GM12878 (cell line): ENCODE data around the gene LIPN. TPM values are rescaled to one million over a fixed set of nuclear protein-coding genes. Genes with fewer than 3 reads are reported as not detected.

Source experiments
- ATAC-seq: fragments of 200-7000 bp; cut with Tn5 transposase; 3 replicates; pipeline ENCODE4 v1.9.1; 2020; ENCODE audit warnings: mild to moderate bottlenecking, moderate library complexity
- BruUV-seq: library from RNA; stranded (reverse); fragments of 400-500 nt; replicated peaks from 2 replicates; lab custom pipeline; 2021; lab: Mats Ljungman, UMichigan
- CTCF ChIA-PET: fragments of 300-600 bp; sonication (Branson Sonifier 250); formaldehyde crosslinking; extraction: SDS; loops from one replicate; lab custom pipeline; 2021; ENCODE audit warnings: inconsistent platforms; lab: Yijun Ruan, JAX
- POLR2A ChIA-PET: fragments of 350-600 bp; formaldehyde crosslinking; extraction: SDS; loops from one replicate; lab custom pipeline; 2021; ENCODE audit warnings: inconsistent platforms; lab: Charles Lee
- RAD21 ChIA-PET: fragments of 300-600 bp; sonication (Branson Sonifier 250); formaldehyde crosslinking; loops from one replicate; lab custom pipeline; 2023; ENCODE audit warnings: antibody characterized with exemption; ENCODE audit not compliant: unreplicated experiment; lab: Charles Lee
- SMC1A ChIA-PET: fragments of 300-600 bp; sonication (Branson Sonifier 250); formaldehyde crosslinking; loops from one replicate; lab custom pipeline; 2023; ENCODE audit not compliant: unreplicated experiment, uncharacterized antibody; lab: Charles Lee
- DNase-seq: peaks from one replicate; pipeline ENCODE4 v3.0.0-alpha.2; 2011; ENCODE audit warnings: low read depth, low spot score
- FAIRE-seq: peaks from 3 replicates; lab custom pipeline; 2011; peaks lifted over from hg19 to GRCh38; lab: Jason Lieb, UNC
- H2AFZ ChIP-seq: 2 replicates; pipeline ENCODE4 v1.6.0; 2011; ENCODE audit warnings: low read depth, low read length, control low read depth; ENCODE audit not compliant: control insufficient read depth
- H3K27ac ChIP-seq: 2 replicates; pipeline ENCODE4 v1.5.1; 2011; ENCODE audit warnings: control low read depth; ENCODE audit not compliant: control insufficient read depth, insufficient read depth
- H3K27me3 ChIP-seq, 2 experiments: replicated peaks in 1 of 2; 2 replicates each; pipeline versions ENCODE4 v1.6.0 to v1.6.1; 2011; ENCODE audit warnings: low read length in 1 of 2; ENCODE audit not compliant: control insufficient read depth in 2 of 2, insufficient read depth in 2 of 2
- H3K36me3 ChIP-seq, 2 experiments: 2 replicates each; pipeline ENCODE4 v1.5.1; 2011; ENCODE audit warnings: low read length in 1 of 2; ENCODE audit not compliant: control insufficient read depth in 2 of 2, insufficient read depth in 2 of 2
- H3K4me1 ChIP-seq: 2 replicates; pipeline ENCODE4 v1.6.1; 2011; ENCODE audit warnings: mild to moderate bottlenecking, low read length, moderate library complexity, mixed read lengths; ENCODE audit not compliant: control insufficient read depth, insufficient read depth
- H3K4me2 ChIP-seq: 2 replicates; pipeline ENCODE4 v1.6.0; 2011; ENCODE audit warnings: control low read depth; ENCODE audit not compliant: control insufficient read depth, insufficient read depth
- H3K4me3 ChIP-seq: fragments of 200-600 bp; sonication (generic); 2 replicates; pipeline ENCODE4 v1.5.1; 2016
- H3K79me2 ChIP-seq: 2 replicates; pipeline ENCODE4 v1.6.0; 2011; ENCODE audit warnings: low read length; ENCODE audit not compliant: control insufficient read depth, insufficient read depth
- H3K9ac ChIP-seq: 2 replicates; pipeline ENCODE4 v1.8.0; 2011; ENCODE audit warnings: low read length, control low read depth, mixed read lengths; ENCODE audit not compliant: control insufficient read depth, insufficient read depth
- H3K9me3 ChIP-seq: replicated peaks from 3 replicates; pipeline ENCODE4 v1.5.1; 2011; ENCODE audit warnings: mild to moderate bottlenecking, low read length; ENCODE audit not compliant: control insufficient read depth, insufficient read depth
- H4K20me1 ChIP-seq: 2 replicates; pipeline ENCODE4 v1.6.0; 2011; ENCODE audit not compliant: control insufficient read depth, insufficient read depth
- FOXM1 ChIP-seq: IDR thresholded peaks from 2 replicates; pipeline ENCODE4 v1.6.1; 2012; ENCODE audit warnings: low read depth, mild to moderate bottlenecking, inconsistent platforms, low read length, moderate library complexity
- JUNB ChIP-seq: IDR thresholded peaks from 2 replicates; pipeline ENCODE4 v1.6.1; 2016; ENCODE audit warnings: antibody characterized with exemption, mild to moderate bottlenecking
- JUND ChIP-seq: IDR thresholded peaks from 2 replicates; pipeline ENCODE4 v1.6.1; 2012; ENCODE audit warnings: low read depth, mild to moderate bottlenecking, low read length, improper control_type of control experiment, moderate library complexity
- NR2F1 ChIP-seq: fragments of 450-650 bp; conservative IDR thresholded peaks from 2 replicates; pipeline ENCODE4 v1.6.1; 2017; ENCODE audit warnings: mild to moderate bottlenecking
- WRNIP1 ChIP-seq: IDR thresholded peaks from 2 replicates; pipeline ENCODE4 v1.6.1; 2011; ENCODE audit warnings: low read depth, low read length, improper control_type of control experiment, borderline replicate concordance
- WGBS: methylation state at CpG from one replicate; pipeline ENCODE4 v1.1.6; 2016; ENCODE audit warnings: low lambda C conversion rate; ENCODE audit not compliant: insufficient replicate concordance, insufficient coverage; ENCODE audit errors: missing lambda C conversion rate; 5-methylcytosine and 5-hydroxymethylcytosine counted together
- in situ Hi-C: fragments of 300-500 bp; cut with MboI; formaldehyde crosslinking; loops from 9 replicates; pipeline ENCODE4 v1.14.3; 2018; ENCODE audit warnings: mixed read lengths
- intact Hi-C: fragments of 100-400 bp; cut with micrococcal nuclease; formaldehyde crosslinking; loops from one replicate; pipeline ENCODE4 v1.14.2; 2022; ENCODE audit not compliant: unreplicated experiment
- polyA plus RNA-seq, 11 experiments: library from polyadenylated mRNA; depleted of rRNA in 4 of 11; unstranded in 6 of 11; stranded (reverse) in 5 of 11; fragments of >200 nt; fragmentation: Nextera tagmentation in 4 of 11; fragmentation: Illumina TruSeq in 1 of 11; extraction: Ambion mirVana in 4 of 11; extraction: Trizol in 1 of 11; gene quantifications; 1 replicate in 1 of 11; 2 replicates in 10 of 11; pipeline versions ENCODE4 v1.2.1 to v1.2.3, GENCODE V29; 2011 to 2016; ENCODE audit warnings: inconsistent platforms in 2 of 11, missing spikeins in 2 of 11, low read depth in 1 of 11
- total RNA-seq, 4 experiments: library from RNA; depleted of rRNA in 3 of 4; stranded (reverse); fragments of >200 nt in 3 of 4; fragmentation: Illumina TruSeq in 1 of 4; extraction: Trizol in 1 of 4; gene quantifications; 2 replicates each; pipeline versions ENCODE4 v1.2.1 to v1.2.3, GENCODE V29; 2013 to 2021
- TF ChIP-seq, protein P1 (sequence below): fragments of 450-650 bp; IDR thresholded peaks from 2 replicates; pipeline ENCODE4 v1.6.1; 2016; ENCODE audit warnings: mild to moderate bottlenecking
- TF ChIP-seq, protein P2 (sequence below): IDR thresholded peaks from 2 replicates; pipeline ENCODE4 v1.6.1; 2012; ENCODE audit warnings: low read depth, low read length, improper control_type of control experiment
- TF ChIP-seq, protein P3 (sequence below): fragments of 450-650 bp; IDR thresholded peaks from 2 replicates; pipeline ENCODE4 v1.6.1; 2016; ENCODE audit warnings: mild to moderate bottlenecking, moderate library complexity, borderline replicate concordance
- TF ChIP-seq, protein P4 (sequence below): fragments of 450-650 bp; IDR thresholded peaks from 2 replicates; pipeline ENCODE4 v1.6.1; 2017; ENCODE audit warnings: borderline replicate concordance

The LIPN gene
- total and polyA plus RNA-seq, 10 of the 15 experiments (the other 5 are each of a cell fraction or from before 2014, with no cell fraction given) = 0.06 to 0.23 TPM; not detected in 8

DNA sequence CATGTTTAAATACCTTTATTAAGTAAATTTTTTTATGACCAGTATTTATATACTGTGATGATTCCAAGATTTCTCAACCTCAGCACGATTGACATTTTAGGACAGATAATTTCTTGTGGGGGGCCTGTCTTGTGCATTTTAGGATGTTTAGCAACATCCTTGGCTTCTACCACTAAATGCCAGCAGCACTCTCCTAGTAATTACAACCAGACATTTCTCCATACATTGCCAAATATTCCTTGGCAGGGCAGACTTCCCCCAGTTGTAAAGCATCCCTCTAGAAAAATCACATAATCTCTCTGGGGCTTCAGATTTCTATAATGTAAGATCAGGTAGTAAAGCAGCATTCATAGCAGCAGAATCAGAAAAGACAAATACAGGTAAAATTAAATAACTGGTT lies 34.9 kb downstream of the LIPN start (continued):
- TF ChIP-seq, protein P1, sequence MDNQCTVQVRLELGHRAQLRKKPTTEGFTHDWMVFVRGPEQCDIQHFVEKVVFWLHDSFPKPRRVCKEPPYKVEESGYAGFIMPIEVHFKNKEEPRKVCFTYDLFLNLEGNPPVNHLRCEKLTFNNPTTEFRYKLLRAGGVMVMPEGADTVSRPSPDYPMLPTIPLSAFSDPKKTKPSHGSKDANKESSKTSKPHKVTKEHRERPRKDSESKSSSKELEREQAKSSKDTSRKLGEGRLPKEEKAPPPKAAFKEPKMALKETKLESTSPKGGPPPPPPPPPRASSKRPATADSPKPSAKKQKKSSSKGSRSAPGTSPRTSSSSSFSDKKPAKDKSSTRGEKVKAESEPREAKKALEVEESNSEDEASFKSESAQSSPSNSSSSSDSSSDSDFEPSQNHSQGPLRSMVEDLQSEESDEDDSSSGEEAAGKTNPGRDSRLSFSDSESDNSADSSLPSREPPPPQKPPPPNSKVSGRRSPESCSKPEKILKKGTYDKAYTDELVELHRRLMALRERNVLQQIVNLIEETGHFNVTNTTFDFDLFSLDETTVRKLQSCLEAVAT = no peak
- TF ChIP-seq, protein P2, sequence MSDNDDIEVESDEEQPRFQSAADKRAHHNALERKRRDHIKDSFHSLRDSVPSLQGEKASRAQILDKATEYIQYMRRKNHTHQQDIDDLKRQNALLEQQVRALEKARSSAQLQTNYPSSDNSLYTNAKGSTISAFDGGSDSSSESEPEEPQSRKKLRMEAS = no peak
- no peak for TF ChIP-seq JUNB

DNA sequence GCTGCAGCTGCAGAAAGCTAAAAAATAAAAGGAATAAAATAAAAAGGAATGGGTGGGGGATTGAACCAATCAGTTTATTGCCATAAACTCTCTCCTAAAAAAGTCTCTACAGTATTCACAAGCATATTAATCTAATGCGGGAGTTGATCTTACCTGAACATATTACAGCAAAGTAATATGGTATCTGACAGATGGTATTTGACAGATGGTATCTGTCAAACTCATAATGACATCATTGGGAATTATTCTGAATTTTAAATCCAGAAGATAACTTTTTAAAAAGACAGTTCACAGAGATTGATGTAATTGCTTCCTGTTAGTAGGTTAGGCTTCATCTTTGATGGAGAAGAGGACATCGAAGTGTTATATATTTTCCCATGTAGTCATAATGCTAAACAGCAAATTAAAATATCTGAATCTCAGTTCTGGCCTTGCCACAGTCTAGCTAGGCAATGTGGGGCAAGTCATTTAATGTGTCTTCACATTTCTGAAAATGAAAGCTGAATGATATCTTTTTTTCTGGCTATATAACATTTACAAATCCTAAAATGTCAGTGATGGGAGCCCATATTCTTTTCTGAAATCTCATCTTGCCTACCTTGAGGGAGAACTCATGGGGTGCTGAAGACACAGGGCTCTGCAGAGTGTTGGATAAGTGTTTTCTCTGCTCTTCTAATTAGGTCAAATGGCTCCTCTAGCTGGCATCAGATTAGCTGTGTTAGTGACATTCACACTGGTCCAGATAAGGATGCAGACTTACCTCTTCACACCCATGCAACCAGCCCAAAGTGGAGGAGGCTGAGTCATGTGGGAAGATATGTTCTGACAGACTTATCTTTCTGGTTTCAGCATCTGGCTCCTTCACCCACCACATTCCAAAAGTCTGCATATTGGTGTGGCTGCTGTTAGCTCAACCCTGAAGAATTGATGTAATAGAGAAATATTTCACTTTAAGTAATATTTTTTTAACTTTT lies 40.6 kb downstream of the LIPN start:
- no peak for FAIRE-seq
- TF ChIP-seq WRNIP1 (no peak), JUND (no peak), FOXM1 (no peak), NR2F1 (no peak)
- TF ChIP-seq, protein P3, sequence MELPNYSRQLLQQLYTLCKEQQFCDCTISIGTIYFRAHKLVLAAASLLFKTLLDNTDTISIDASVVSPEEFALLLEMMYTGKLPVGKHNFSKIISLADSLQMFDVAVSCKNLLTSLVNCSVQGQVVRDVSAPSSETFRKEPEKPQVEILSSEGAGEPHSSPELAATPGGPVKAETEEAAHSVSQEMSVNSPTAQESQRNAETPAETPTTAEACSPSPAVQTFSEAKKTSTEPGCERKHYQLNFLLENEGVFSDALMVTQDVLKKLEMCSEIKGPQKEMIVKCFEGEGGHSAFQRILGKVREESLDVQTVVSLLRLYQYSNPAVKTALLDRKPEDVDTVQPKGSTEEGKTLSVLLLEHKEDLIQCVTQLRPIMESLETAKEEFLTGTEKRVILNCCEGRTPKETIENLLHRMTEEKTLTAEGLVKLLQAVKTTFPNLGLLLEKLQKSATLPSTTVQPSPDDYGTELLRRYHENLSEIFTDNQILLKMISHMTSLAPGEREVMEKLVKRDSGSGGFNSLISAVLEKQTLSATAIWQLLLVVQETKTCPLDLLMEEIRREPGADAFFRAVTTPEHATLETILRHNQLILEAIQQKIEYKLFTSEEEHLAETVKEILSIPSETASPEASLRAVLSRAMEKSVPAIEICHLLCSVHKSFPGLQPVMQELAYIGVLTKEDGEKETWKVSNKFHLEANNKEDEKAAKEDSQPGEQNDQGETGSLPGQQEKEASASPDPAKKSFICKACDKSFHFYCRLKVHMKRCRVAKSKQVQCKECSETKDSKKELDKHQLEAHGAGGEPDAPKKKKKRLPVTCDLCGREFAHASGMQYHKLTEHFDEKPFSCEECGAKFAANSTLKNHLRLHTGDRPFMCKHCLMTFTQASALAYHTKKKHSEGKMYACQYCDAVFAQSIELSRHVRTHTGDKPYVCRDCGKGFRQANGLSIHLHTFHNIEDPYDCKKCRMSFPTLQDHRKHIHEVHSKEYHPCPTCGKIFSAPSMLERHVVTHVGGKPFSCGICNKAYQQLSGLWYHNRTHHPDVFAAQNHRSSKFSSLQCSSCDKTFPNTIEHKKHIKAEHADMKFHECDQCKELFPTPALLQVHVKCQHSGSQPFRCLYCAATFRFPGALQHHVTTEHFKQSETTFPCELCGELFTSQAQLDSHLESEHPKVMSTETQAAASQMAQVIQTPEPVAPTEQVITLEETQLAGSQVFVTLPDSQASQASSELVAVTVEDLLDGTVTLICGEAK = no peak
- TF ChIP-seq, protein P4, sequence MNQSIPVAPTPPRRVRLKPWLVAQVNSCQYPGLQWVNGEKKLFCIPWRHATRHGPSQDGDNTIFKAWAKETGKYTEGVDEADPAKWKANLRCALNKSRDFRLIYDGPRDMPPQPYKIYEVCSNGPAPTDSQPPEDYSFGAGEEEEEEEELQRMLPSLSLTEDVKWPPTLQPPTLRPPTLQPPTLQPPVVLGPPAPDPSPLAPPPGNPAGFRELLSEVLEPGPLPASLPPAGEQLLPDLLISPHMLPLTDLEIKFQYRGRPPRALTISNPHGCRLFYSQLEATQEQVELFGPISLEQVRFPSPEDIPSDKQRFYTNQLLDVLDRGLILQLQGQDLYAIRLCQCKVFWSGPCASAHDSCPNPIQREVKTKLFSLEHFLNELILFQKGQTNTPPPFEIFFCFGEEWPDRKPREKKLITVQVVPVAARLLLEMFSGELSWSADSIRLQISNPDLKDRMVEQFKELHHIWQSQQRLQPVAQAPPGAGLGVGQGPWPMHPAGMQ = no peak

More for the DNA sequence above, 40.6 kb downstream of the LIPN start:
- H3K4me1 ChIP-seq = no peaks in the 10 kb centered on the region
- 50% methylated on average over 2 of the region's 2 CpGs for WGBS
- no peak overlapping the region for H3K27ac ChIP-seq
- SMC1A ChIA-PET = interaction anchor here (1.0 kb wide), 1 partner anchor 9 kb away, joined by 3 read pairs; no protein-coding TSS in a partner anchor
- BruUV-seq = no TSS peak
- H3K4me3 ChIP-seq = no peak overlapping the region
- POLR2A ChIA-PET = interaction anchor here (0.6 kb wide), 1 partner anchor 138 kb away, joined by 5 read pairs; no protein-coding TSS in a partner anchor
- no peaks in the 10 kb centered on the region for H3K9me3 ChIP-seq
- no peak overlapping the region for H3K4me2 ChIP-seq
- CTCF ChIA-PET = interaction anchor here (1.2 to 1.4 kb wide), 3 partner anchors 8 to 207 kb away, joined by 3 to 4 read pairs (median 4); no protein-coding TSS in a partner anchor
- intact Hi-C loops = no loop called here
- in situ Hi-C loops = no loop called here
- RAD21 ChIA-PET = no interaction called here
- H3K79me2 ChIP-seq = no peaks in the 10 kb centered on the region
- H3K9ac ChIP-seq = no peak overlapping the region
- no peaks in the 10 kb centered on the region for H4K20me1 ChIP-seq
- DNase-seq = no peak
- H3K27me3 ChIP-seq = no peaks in the 10 kb centered on the region
- ATAC-seq = no peak
- no peak overlapping the region for H2AFZ ChIP-seq
- no peaks in the 10 kb centered on the region for H3K36me3 ChIP-seq
